ENCODE measurements around the gene SYT9.

Gene SYT9

GRCh38 chr11:7272373-7272772 lies 20.7 kb downstream of the SYT9 start:
- in situ Hi-C loops (cut with MboI; ENCODE audit: low sequenced_read_pairs): no loop called here

DNA sequence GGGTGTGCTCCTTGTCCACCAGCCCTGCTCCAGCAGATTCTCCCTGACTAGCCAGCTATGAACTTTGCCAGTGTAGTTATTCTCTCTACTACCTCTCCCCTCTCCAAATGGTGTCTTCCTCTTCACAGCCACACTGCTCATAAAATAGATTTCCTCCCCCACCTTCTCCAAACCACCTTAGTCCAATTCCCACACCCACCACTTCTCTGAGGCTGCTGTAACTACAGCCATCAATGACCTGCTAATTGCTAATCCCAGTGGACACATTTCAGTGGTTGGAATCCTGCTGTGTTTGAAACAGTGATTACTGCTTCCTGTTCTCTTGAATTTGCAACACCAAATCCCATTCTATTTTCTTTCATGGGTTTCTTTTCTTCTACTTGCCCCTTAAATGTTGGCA lies 23.4 kb downstream of the SYT9 start:
- in situ Hi-C loops (cut with MboI; ENCODE audit: low sequenced_read_pairs): no loop called here

DNA sequence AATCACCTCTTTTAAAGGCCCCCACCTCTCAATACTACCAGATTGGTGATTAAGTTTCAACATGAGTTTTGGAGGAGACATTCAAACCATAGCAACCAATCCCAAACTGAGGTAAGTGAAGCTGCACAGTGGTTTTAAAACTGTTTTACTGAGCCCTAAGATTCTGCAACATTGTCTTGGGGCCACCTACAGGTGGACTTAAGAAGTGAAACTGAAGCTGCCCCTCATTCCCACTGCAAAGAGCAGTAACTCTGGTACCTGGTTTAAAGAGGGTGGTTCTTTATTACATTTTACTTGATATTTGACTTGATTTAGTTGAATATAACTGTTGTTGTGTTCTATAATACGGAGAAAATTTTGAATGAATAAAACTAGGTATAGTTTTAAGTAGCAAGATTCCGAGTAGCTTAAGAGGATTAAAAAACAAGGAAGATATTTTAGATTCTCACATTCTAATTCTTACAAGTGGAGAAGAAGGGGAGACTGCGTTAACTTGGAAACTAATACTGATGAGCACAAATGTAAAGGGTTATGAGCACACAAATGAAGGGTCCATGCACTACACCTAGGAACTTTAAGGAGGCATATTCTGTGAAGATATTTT lies 26.7 kb downstream of the SYT9 start:
- in situ Hi-C loops (cut with MboI; ENCODE audit: low sequenced_read_pairs): no loop called here

DNA sequence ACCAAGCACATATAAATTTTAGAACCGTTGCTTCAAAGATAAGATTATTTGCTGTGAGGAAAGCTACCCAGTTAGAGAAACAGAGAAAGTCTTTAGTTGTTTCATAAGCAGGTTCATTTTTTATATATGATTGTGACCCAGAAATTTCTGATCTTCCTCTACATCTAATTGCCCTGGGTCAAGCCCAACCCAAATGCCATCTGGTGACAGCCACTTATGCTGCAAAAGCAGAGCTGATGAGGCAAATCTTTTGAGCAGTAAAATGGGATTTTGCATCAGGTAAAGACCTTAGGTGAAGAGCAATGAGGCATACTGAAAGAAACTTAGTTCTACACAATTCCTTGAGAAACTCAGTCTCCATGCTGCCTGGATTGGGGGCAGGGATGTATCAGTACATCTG lies 28.0 kb downstream of the SYT9 start:
- in situ Hi-C loops (cut with MboI; ENCODE audit: low sequenced_read_pairs): no loop called here

DNA sequence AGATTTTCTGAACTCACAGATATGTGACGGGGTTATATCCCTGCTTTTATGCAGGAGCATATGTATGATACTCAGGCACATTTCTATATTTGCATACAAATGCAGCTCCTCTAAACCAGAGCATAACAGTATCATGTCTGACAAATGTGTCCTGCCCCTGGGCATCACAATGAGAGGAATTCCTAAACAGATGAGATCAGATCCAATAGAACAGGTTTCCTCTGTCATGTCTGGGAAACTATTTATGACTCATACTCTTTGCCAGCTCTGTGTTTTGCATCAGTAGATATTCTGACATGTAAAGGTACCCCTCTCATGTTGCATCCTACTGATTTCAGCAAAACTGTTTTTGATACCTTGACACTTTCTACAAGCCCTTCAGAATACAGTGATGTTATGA lies 29.4 kb downstream of the SYT9 start:
- in situ Hi-C loops (cut with MboI; ENCODE audit: low sequenced_read_pairs): no loop called here

GRCh38 chr11:7281809-7282208 lies 30.1 kb downstream of the SYT9 start:
- in situ Hi-C loops (cut with MboI; ENCODE audit: low sequenced_read_pairs): no loop called here

DNA sequence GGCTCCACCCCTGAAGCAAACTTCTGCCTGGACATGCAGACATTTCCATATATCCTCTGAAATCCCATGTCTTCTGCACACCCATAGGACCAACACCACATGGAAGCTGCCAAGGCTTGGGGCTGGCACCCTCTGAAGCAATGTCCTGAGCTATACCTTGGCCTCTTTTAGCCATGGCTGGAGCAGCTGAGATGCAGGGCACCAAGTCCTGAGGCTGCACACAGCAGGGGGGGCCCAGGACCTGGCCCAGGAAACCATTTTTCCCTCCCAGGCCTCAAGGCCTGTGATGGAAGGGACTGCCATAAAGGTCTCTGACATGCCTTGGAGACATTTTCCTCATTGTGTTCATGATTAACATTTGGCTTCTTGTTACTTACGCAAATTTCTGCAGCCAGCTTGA lies 34.5 kb downstream of the SYT9 start:
- in situ Hi-C loops (cut with MboI; ENCODE audit: low sequenced_read_pairs): no loop called here

DNA sequence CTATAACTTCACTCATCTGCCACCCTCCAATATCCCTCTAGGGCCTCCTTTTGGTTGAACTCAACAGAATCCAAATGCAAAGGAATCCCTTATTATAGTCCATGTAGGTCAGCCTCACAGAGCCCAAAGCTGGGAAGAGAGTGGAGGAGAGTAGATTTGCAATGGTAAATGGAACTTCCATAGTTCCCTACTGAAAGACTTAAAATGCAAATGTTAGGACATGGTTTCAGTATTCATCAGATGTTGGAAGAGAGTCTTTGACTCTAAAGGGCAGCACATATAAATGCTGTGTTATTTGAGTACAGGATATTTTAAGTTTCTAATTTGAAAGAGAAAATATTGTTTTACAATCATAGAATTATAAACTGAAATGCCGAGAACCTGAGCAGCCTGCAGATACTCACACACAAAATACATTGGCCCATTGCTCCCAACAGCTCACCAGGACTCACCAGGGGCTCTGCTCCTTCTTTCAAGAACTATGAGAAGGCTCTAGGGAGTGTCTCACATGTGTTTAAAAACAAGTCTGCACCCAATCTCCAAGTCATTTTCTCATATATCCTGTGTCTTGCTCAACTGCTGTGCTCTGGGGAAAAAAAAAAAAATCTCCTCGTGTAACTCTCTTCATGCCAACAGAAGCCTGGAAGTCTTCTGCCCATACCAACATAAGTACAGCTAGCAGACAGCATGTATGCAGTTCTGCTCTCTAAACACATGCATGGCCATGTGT lies 39.6 kb downstream of the SYT9 start:
- in situ Hi-C loops (cut with MboI; ENCODE audit: low sequenced_read_pairs): no loop called here

- in situ Hi-C loops (cut with MboI; ENCODE audit: low sequenced_read_pairs): no loop called here
These were observed 41.2 kb downstream of the SYT9 start for GRCh38 chr11:7292922-7293321.

DNA sequence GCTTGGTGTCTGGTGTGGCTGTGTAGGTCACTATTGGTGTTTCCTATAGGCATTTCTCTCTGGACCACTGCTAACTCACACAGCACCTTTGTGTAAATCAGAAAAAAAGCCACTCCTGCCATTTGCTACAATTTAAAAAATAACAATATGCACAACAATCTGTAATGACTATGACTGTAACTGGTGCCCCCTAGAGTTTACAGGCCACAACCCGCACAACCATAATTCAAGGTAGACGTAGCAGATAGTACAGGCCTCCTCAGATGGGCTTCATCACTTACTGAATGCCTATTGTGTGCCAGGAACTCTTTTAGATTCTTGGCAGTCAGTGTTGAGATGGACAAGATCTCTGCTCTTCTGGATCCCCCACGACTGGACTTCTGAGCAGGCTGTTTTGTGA lies 47.7 kb downstream of the SYT9 start:
- in situ Hi-C loops (cut with MboI; ENCODE audit: low sequenced_read_pairs): no loop called here

GRCh38 chr11:7300281-7300680 lies 48.6 kb downstream of the SYT9 start:
- in situ Hi-C loops (cut with MboI; ENCODE audit: low sequenced_read_pairs): no loop called here

DNA sequence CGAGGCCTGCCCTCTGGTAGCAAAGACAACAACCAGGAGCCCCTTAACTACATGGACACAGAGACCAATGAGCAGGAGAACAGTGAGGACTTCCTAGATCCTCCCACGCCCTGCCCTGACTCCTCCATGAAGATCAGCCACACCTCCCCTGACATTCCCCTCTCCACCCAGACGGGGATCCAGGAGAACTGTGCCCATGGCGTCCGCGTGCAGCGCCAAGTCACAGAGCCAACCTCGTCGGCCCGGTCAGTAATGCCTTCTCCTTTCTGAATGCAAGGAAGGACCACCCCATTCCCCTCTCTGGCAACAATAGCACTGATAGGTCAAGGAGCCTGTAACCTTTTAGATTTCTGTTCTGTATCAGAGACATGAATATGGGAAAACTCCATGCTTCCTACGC lies 51.4 kb downstream of the SYT9 start:
- in situ Hi-C loops (cut with MboI; ENCODE audit: low sequenced_read_pairs): no loop called here

DNA sequence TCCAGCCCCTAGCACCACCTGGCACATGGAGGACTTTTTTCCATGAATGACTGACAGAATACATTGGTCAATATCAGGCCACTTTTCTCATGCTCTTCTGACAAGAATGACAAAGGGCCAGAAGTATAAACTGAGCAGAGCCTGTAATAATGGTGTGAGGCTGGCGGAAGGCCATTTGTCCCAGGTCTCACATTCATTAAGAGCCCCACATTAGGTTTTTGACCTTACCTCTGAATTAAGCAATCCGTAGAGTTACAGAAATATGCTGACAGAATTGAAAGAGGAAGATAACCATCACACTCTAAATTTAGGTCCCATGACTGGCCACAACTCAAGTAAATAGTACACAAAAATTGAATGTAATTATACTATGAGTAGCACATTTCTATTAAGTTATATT lies 55.2 kb downstream of the SYT9 start:
- in situ Hi-C loops (cut with MboI; ENCODE audit: low sequenced_read_pairs): no loop called here

- in situ Hi-C loops (cut with MboI; ENCODE audit: low sequenced_read_pairs): no loop called here
These were observed 56.1 kb downstream of the SYT9 start for GRCh38 chr11:7307836-7308235.

GRCh38 chr11:7311903-7312302 lies 60.2 kb downstream of the SYT9 start:
- in situ Hi-C loops (cut with MboI; ENCODE audit: low sequenced_read_pairs): no loop called here

DNA sequence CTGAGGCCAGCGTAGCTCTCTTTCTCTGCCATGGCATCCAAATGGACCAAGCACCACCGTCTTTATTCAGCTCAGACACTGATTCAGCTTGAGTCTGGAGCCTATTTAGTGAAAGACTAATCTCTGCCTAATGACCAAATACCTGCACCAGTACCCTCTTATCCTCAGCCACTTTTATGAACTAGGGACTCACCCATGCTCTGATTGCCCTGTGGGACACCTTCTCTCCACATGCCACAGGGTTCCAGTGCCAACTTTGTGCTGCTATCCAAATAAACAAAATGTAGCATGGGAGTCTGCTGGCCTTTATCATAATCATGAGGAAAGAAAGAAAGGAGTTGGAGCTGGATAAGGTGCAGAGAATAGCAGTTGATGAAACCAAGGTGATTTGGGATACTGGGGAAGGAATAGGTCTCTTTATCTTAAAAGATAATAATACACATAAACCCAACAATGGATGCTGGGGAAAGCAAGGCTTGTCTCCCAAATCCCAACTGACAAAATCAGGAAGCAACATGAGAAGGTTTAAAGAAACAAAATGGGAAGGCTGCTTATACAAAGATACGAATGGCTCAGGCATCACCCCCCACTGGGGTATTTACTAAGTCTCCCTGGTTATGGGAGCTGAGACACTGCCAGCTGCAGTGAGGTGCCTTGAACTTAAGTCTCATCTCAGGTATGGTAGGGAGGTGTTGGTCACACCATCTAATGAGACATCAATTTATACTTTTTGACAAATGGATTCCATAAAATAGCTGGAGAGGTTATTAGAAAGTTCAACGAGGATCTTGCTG lies 63.3 kb downstream of the SYT9 start:
- in situ Hi-C loops (cut with MboI; ENCODE audit: low sequenced_read_pairs): no loop called here

DNA sequence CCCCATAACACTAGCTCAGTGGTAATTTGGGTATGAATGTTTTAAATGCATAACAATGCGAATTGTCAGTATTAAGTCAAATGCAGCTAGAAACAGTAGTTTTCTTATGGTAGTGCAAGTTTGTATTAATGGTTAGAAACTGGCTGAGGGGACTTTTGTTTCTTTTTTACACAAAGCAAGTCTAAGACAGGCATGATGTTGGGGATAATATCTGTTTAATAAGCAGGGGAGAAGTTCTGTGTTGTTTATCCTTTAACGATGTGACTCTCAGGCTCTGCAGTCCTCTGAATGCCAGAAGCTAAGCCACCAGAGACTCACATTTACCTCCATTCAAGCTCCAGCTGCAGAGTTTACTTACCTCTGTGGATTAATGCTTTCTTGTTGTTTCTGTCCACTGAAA lies 67.8 kb downstream of the SYT9 start:
- in situ Hi-C loops (cut with MboI; ENCODE audit: low sequenced_read_pairs): no loop called here

DNA sequence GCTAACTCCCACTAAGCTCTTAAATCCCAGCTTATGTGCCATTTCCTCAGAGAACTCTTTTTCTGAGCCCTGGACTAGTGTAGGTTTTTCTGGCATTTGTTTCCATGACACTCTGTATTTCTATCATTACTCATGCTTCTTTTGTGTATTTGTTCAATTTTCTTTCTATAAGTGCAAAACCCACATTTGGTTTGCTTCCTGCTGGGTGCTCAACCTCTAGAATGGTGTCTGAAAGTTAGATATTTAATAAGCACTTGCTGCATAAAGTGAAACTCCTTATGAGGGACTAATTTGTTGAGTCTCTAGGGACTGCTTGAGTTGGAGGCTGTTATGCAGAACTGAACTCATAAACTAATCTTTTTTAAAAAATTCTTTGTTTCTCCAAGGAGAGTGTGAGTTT lies 68.6 kb downstream of the SYT9 start:
- in situ Hi-C loops (cut with MboI; ENCODE audit: low sequenced_read_pairs): no loop called here

DNA sequence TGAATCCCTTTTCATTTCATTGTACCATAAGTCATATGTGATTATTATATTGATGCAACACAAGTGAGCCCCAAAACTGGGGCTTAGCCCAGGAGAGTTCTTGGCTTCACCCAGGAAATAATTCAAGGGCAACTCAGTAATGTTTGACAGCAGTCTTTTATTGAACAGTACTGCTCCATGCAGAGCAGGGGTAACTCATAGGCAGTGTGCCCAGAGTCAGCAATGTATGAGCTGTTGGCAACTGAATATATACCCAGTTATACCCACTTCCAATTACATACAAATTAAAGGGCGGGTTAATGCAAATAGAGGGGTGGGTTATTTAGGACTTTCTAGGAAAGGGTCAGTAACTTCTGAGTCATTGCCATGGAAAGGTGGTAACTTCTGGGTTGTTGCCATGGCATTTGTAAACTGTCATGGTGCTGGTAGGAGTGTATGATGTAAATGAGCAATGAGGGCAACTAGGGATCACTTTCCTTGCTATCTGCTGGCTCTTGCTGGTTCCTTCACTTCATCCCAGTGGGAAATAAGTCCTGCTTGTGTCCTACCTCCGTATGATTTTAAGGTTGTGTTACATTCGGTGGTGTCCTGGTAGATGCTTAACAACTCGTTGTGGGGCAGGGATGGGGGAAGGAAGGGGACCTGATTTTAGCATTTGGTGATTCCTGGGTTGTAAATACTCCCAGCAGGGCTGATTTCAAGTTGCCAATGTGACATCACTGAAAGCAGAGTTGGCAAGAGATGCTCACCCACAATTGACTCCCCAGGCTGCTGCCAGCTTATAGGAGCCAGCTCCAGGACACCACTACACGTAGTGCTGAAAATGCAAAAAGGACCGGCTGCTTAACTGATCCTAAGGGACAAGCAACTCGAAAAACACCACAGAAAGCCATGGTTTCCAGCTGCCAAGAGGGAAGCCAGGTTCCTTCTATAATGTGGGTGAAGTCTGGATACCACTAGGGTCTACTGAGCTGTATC lies 70.1 kb downstream of the SYT9 start:
- in situ Hi-C loops (cut with MboI; ENCODE audit: low sequenced_read_pairs): no loop called here

- in situ Hi-C loops (cut with MboI; ENCODE audit: low sequenced_read_pairs): no loop called here
These were observed 80.7 kb downstream of the SYT9 start for GRCh38 chr11:7332451-7332850.

DNA sequence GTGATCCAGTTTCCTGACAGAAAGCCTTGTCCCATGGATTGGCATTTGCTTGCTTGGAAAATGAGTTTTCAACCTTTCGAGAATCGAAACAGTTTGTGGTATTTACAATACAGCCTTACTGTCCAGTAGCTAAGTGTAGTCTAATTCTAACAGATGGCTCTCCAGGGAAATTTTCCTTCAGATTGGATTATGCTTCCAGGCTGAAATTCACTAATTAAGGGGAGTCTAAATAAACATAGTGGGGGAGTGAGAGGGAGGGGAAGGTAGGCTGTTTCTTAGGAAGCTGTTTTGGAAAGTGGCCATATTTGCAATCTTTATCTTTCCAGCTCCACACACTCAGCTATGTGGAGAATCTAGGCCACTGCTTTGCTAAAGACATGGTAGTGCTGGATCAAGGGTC lies 81.3 kb downstream of the SYT9 start:
- in situ Hi-C loops (cut with MboI; ENCODE audit: low sequenced_read_pairs): no loop called here
